Cardiac muscle cell (in vitro differentiated cells and primary cell): ENCODE measurements around the gene GGA1. TPM values are rescaled to one million over a fixed set of nuclear protein-coding genes. Genes with fewer than 3 reads are reported as not detected.

Source experiments
- DNase-seq, 2 donors: peaks; one replicate each; pipeline versions ENCODE4 v3.0.0 to v3.0.0-alpha.2; 2010 to 2017; ENCODE audit warnings: low read depth in 1 of 2, low spot score in 1 of 2
- H3K27ac ChIP-seq: fragments of 200-600 bp; sonication (generic); 2 replicates; pipeline ENCODE4 v1.5.1; 2016
- H3K27me3 ChIP-seq: fragments of 200-600 bp; sonication (generic); 2 replicates; pipeline ENCODE4 v1.6.0; 2016; ENCODE audit warnings: control low read depth
- H3K36me3 ChIP-seq: fragments of 200-600 bp; sonication (generic); 2 replicates; pipeline ENCODE4 v1.5.1; 2016; ENCODE audit warnings: control low read depth
- H3K4me1 ChIP-seq: fragments of 200-600 bp; sonication (generic); 2 replicates; pipeline ENCODE4 v1.8.1; 2017; ENCODE audit warnings: low read depth, mild to moderate bottlenecking, mixed run types
- H3K4me3 ChIP-seq: fragments of 200-600 bp; sonication (generic); 2 replicates; pipeline ENCODE4 v1.5.1; 2016; ENCODE audit warnings: mild to moderate bottlenecking
- H3K9me3 ChIP-seq: fragments of 200-600 bp; sonication (generic); 2 replicates; pipeline ENCODE4 v1.5.1; 2017; ENCODE audit warnings: low read depth, mild to moderate bottlenecking, control low read depth
- CTCF ChIP-seq: IDR thresholded peaks from 2 replicates; pipeline ENCODE4 v1.5.1; 2012; ENCODE audit warnings: low read depth, mild to moderate bottlenecking, low read length
- polyA plus RNA-seq: library from polyadenylated mRNA; unstranded; fragments of >200 nt; fragmentation: Nextera tagmentation; extraction: Ambion mirVana; gene quantifications from 2 replicates; pipeline ENCODE4 v1.2.1, GENCODE V29; 2016
- total RNA-seq: library from RNA; depleted of rRNA; stranded (reverse); fragments of >200 nt; gene quantifications from 2 replicates; pipeline ENCODE4 v1.2.3, GENCODE V29; 2016

The GGA1 gene
- total and polyA plus RNA-seq, 2 experiments from 2014 or later: 82.6 to 114 TPM

- peaks cover 3% of the 10 kb centered on the region for H3K36me3 ChIP-seq
- peaks cover 4% of the 10 kb centered on the region for H3K4me1 ChIP-seq
- no peak for DNase-seq
- H3K9me3 ChIP-seq: no peaks in the 10 kb centered on the region
- H3K4me3 ChIP-seq: no peak overlapping the region
- no peak overlapping the region for H3K27ac ChIP-seq
- no peak for TF ChIP-seq CTCF
- no peaks in the 10 kb centered on the region for H3K27me3 ChIP-seq
Measured at GRCh38 chr22:37669586-37669985, 61.0 kb downstream of the GGA1 start.

- peaks cover 7% of the 10 kb centered on the region for H3K4me1 ChIP-seq
- no peak overlapping the region for H3K27ac ChIP-seq
- H3K9me3 ChIP-seq: no peaks in the 10 kb centered on the region
- no peaks in the 10 kb centered on the region for H3K36me3 ChIP-seq
- no peak overlapping the region for H3K4me3 ChIP-seq
- DNase-seq: no peak
- no peaks in the 10 kb centered on the region for H3K27me3 ChIP-seq
- TF ChIP-seq CTCF: no peak
Measured at GRCh38 chr22:37672206-37672919, 63.7 kb downstream of the GGA1 start.

GRCh38 chr22:37672920-37673455 lies 64.4 kb downstream of the GGA1 start:
- TF ChIP-seq CTCF: no peak
- Histone ChIP-seq H3K4me1 (peaks cover 3% of the 10 kb centered on the region), H3K27ac (no peak overlapping the region), H3K9me3 (no peaks in the 10 kb centered on the region), H3K4me3 (no peak overlapping the region), H3K36me3 (no peaks in the 10 kb centered on the region), H3K27me3 (no peaks in the 10 kb centered on the region)
- no peak for DNase-seq

GRCh38 chr22:37674248-37674647 lies 65.6 kb downstream of the GGA1 start:
- Histone ChIP-seq H3K27me3 (no peaks in the 10 kb centered on the region), H3K4me3 (no peak overlapping the region), H3K36me3 (no peaks in the 10 kb centered on the region), H3K4me1 (peaks cover 3% of the 10 kb centered on the region), H3K9me3 (no peaks in the 10 kb centered on the region), H3K27ac (no peak overlapping the region)
- TF ChIP-seq CTCF: no peak
- no peak for DNase-seq

DNA sequence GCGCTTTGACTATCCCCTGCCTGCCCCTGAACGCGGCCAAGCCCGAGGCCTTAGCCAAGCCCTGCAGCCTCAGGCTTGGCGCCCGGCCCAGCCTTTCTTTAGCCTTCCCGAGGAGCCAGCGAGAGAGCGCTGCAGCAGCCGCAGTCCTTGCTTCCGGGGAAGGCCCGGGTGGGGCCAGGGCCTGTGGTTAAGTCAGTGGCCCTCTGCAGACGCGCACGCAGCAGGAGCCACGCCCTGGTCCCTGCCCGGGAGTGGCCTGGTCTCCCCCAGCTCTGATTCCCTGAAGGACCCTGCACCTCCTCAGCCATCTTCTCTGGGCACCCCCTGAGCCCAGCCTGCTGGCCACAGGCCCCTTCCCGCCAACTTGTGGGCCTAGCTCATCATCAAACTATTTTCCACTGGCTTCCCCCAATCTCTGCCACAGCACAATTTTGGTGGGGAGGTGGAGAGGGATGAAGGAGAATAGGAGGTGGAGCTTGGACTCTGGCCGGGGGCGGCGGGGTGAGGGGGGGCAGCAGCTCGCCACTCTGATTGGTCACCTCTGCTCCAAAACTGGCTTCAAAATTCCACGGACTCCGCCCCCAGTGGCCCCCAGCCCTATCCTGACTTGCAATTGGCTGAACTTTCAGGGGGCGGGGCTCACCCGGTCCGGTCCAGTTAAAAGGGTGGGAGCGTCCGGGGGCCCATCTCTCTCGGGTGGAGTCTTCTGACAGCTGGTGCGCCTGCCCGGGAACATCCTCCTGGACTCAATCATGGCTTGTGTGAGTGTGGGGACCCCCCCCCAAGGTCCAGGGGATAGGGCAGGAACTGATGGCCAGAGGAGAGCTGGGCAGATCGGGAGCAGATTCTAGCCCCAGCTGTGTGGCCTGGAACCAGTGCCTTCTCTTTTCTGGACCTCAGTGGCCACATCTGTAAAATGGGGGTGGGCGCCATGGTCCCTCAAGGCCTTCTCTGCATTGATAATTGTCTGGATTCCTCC lies 66.6 kb downstream of the GGA1 start, which contains the start of gene LGALS1:
Gene LGALS1 (plus strand): TSS at position 686 of the 979 bp plus-strand sequence. CDS start 67 bp downstream, at position 753.
- peaks cover 3% of the 10 kb centered on the region for H3K4me1 ChIP-seq
- H3K27ac ChIP-seq: no peak within 1 kb of the TSS
- peak; percentile 14 for TF ChIP-seq CTCF
- no peaks in the 10 kb centered on the region for H3K36me3 ChIP-seq
- no peaks in the 10 kb centered on the region for H3K9me3 ChIP-seq
- no peak within 1 kb of the TSS for H3K4me3 ChIP-seq
- DNase-seq: peak; percentile 35 to 98
- H3K27me3 ChIP-seq: no peaks in the 10 kb centered on the region
